GM23338 (cell line): Measurements from ENCODE around the gene AAGAB. TPM values are rescaled to one million over a fixed set of nuclear protein-coding genes. Genes with fewer than 3 reads are reported as not detected.

ENCODE experiments used
- ATAC-seq: fragments of 200-7000 bp; cut with Tn5 transposase; 3 replicates; pipeline ENCODE4 v1.9.1; 2020
- DNase-seq: peaks from one replicate; pipeline ENCODE4 v3.0.0-alpha.2; 2015; ENCODE audit warnings: low spot score
- H2AFZ ChIP-seq: fragments of 200-600 bp; sonication (generic); 2 replicates; pipeline ENCODE4 v1.8.0; 2016; ENCODE audit warnings: antibody characterized with exemption, mild to moderate bottlenecking, moderate library complexity
- H3F3A ChIP-seq: fragments of 200-600 bp; sonication (generic); replicated peaks from 2 replicates; pipeline ENCODE4 v1.8.0; 2017; ENCODE audit warnings: antibody characterized with exemption, mixed run types, low read depth
- H3K27ac ChIP-seq: fragments of 200-600 bp; sonication (generic); 2 replicates; pipeline ENCODE4 v1.6.1; 2016; ENCODE audit warnings: low read depth
- H3K27me3 ChIP-seq: fragments of 200-600 bp; sonication (generic); 2 replicates; pipeline ENCODE4 v1.8.0; 2016; ENCODE audit warnings: mild to moderate bottlenecking, mixed run types, moderate library complexity; ENCODE audit not compliant: insufficient read depth
- H3K36me3 ChIP-seq: fragments of 200-600 bp; sonication (generic); 2 replicates; pipeline ENCODE4 v1.8.0; 2016; ENCODE audit warnings: mild to moderate bottlenecking; ENCODE audit not compliant: insufficient read depth
- H3K4me1 ChIP-seq: fragments of 200-600 bp; sonication (generic); 2 replicates; pipeline ENCODE4 v1.8.0; 2016; ENCODE audit warnings: mild to moderate bottlenecking, moderate library complexity; ENCODE audit not compliant: insufficient read depth
- H3K4me2 ChIP-seq: fragments of 200-600 bp; sonication (generic); 2 replicates; pipeline ENCODE4 v1.7.1; 2017; ENCODE audit warnings: mixed run types
- H3K4me3 ChIP-seq: fragments of 200-600 bp; sonication (generic); 2 replicates; pipeline ENCODE4 v1.6.1; 2016; ENCODE audit warnings: mixed run types
- H3K79me2 ChIP-seq: fragments of 200-600 bp; sonication (generic); replicated peaks from 2 replicates; pipeline ENCODE4 v1.8.0; 2017; ENCODE audit warnings: mild to moderate bottlenecking; ENCODE audit not compliant: insufficient read depth
- H3K9me2 ChIP-seq: fragments of 200-600 bp; sonication (generic); 2 replicates; pipeline ENCODE4 v1.8.0; 2017; ENCODE audit not compliant: insufficient read depth
- H4K20me1 ChIP-seq: fragments of 200-600 bp; sonication (generic); replicated peaks from 2 replicates; pipeline ENCODE4 v1.8.0; 2017; ENCODE audit warnings: mild to moderate bottlenecking; ENCODE audit not compliant: insufficient read depth
- H3K27ac Mint-ChIP-seq: 2 replicates; pipeline ENCODE4 v1.8.0; 2020; ENCODE audit warnings: inconsistent platforms, mild to moderate bottlenecking, moderate library complexity, mixed read lengths
- H3K27me3 Mint-ChIP-seq: 3 replicates; pipeline ENCODE4 v1.8.0; 2022; ENCODE audit warnings: low read depth, mild to moderate bottlenecking, moderate library complexity, mixed read lengths, inconsistent platforms; ENCODE audit not compliant: insufficient read depth, poor library complexity
- H3K36me3 Mint-ChIP-seq: 3 replicates; pipeline ENCODE4 v1.8.0; 2021; ENCODE audit warnings: low read depth, mild to moderate bottlenecking, inconsistent platforms, moderate library complexity, mixed read lengths
- H3K4me1 Mint-ChIP-seq: 3 replicates; pipeline ENCODE4 v1.8.0; 2020; ENCODE audit warnings: mild to moderate bottlenecking, inconsistent platforms, mixed read lengths
- H3K4me3 Mint-ChIP-seq: 3 replicates; pipeline ENCODE4 v1.8.0; 2021; ENCODE audit warnings: moderate library complexity, mild to moderate bottlenecking, inconsistent platforms, mixed read lengths
- H3K9me3 Mint-ChIP-seq: 3 replicates; pipeline ENCODE4 v1.8.0; 2020; ENCODE audit warnings: moderate library complexity, mild to moderate bottlenecking, inconsistent platforms, mixed read lengths
- CREB1 ChIP-seq: fragments of 250-450 bp; sonication (Bioruptor Pico); IDR thresholded peaks from 2 replicates; pipeline ENCODE4 v1.5.0; 2020; ENCODE audit warnings: low read depth, mild to moderate bottlenecking, moderate library complexity
- CTCF ChIP-seq, 2 experiments: fragments of 200-600 bp in 1 of 2; sonication (generic) in 1 of 2; conservative IDR thresholded peaks; 2 replicates each; pipeline versions ENCODE4 v1.5.1 to v1.6.1; 2016 to 2017; ENCODE audit warnings: antibody characterized with exemption in 2 of 2, low read depth in 2 of 2, mild to moderate bottlenecking in 2 of 2, moderate library complexity in 1 of 2
- EZH2 ChIP-seq: fragments of 200-600 bp; sonication (generic); IDR thresholded peaks from one replicate; pipeline ENCODE4 v1.8.0; 2017; ENCODE audit warnings: antibody characterized with exemption, mild to moderate bottlenecking, low read depth; ENCODE audit not compliant: unreplicated experiment
- EZH2phosphoT487 ChIP-seq: fragments of 200-600 bp; sonication (generic); IDR thresholded peaks from one replicate; pipeline ENCODE4 v1.8.1; 2018; ENCODE audit warnings: antibody characterized with exemption; ENCODE audit not compliant: unreplicated experiment
- JUNB ChIP-seq: IDR thresholded peaks from one replicate; pipeline ENCODE4 v1.6.1; 2016; ENCODE audit warnings: antibody characterized with exemption; ENCODE audit not compliant: unreplicated experiment
- NANOG ChIP-seq: IDR thresholded peaks from 2 replicates; pipeline ENCODE4 v1.6.1; 2016; ENCODE audit warnings: antibody characterized with exemption, borderline replicate concordance
- POLR2AphosphoS5 ChIP-seq: IDR thresholded peaks from 2 replicates; pipeline ENCODE4 v1.6.1; 2016; ENCODE audit warnings: antibody characterized with exemption, low read depth
- REST ChIP-seq: IDR thresholded peaks from one replicate; pipeline ENCODE4 v1.6.1; 2018; ENCODE audit warnings: antibody characterized with exemption; ENCODE audit not compliant: unreplicated experiment
- STAT1 ChIP-seq: IDR thresholded peaks from one replicate; pipeline ENCODE4 v1.6.1; 2016; ENCODE audit warnings: antibody characterized with exemption; ENCODE audit not compliant: unreplicated experiment
- ZNF114 ChIP-seq: fragments of 250-450 bp; sonication (Bioruptor Pico); IDR thresholded peaks from 2 replicates; pipeline ENCODE4 v1.5.0; 2020; ENCODE audit warnings: mild to moderate bottlenecking, moderate library complexity
- ZNF331 ChIP-seq: fragments of 250-450 bp; sonication (Bioruptor Pico); IDR thresholded peaks from 2 replicates; pipeline ENCODE4 v1.5.0; 2020; ENCODE audit warnings: low read depth, mild to moderate bottlenecking, moderate library complexity
- ZNF462 ChIP-seq: fragments of 250-450 bp; sonication (Bioruptor Pico); IDR thresholded peaks from 2 replicates; pipeline ENCODE4 v1.5.0; 2020; ENCODE audit warnings: mild to moderate bottlenecking, moderate library complexity
- polyA plus RNA-seq: library from polyadenylated mRNA; unstranded; fragments of >200 nt; fragmentation: Nextera tagmentation; extraction: Ambion mirVana; gene quantifications from 2 replicates; pipeline ENCODE4 v1.2.1, GENCODE V29; 2016
- total RNA-seq: library from RNA; depleted of rRNA; stranded (reverse); fragments of >200 nt; shearing (Covaris generic); gene quantifications from 2 replicates; pipeline ENCODE4 v1.2.3, GENCODE V29; 2014
- TF ChIP-seq, protein P1 (sequence below): IDR thresholded peaks from 2 replicates; pipeline ENCODE4 v1.6.1; 2016; ENCODE audit warnings: antibody characterized with exemption

AAGAB gene
- total and polyA plus RNA-seq, 2 experiments from 2014 or later = 20.8 to 42.8 TPM

DNA sequence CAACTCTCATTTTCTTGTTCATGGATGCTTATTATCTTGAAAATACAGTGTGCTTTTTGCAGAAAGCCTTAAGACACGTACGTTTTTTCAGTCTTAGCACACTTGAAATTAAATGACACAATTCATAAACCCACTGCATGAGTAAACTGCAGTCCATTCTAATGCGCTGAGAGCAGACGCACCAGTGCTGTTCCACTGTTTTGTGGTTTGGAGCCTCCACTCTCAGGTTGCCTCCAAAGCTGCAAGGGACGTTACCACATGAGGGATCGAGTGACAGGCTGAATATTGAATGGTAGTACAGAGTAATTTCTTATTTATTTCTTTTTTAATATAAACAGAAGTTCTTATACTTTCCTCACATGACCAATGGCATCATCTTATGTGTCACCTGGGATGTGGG, 12.4 kb upstream of the AAGAB start:
- H3K4me3 ChIP-seq = no peak overlapping the region
- no peaks in the 10 kb centered on the region for H3K36me3 Mint-ChIP-seq

More for the DNA sequence above, 12.4 kb upstream of the AAGAB start:
- DNase-seq (peak; percentile 25), ATAC-seq (peak; percentile 56)
- Histone ChIP-seq H3K27me3 (no peaks in the 10 kb centered on the region), H3K4me1 (peaks cover 24% of the 10 kb centered on the region), H3K79me2 (no peaks in the 10 kb centered on the region), H2AFZ (no peak overlapping the region), H3K36me3 (no peaks in the 10 kb centered on the region), H3K9me2 (no peaks in the 10 kb centered on the region), H3F3A (no peaks in the 10 kb centered on the region), H3K4me2 (no peak overlapping the region), H3K27ac (no peak overlapping the region), H4K20me1 (no peaks in the 10 kb centered on the region)
- Mint-ChIP-seq H3K27me3 (no peaks in the 10 kb centered on the region), H3K4me3 (no peak overlapping the region), H3K9me3 (no peaks in the 10 kb centered on the region), H3K4me1 (peaks cover 16% of the 10 kb centered on the region), H3K27ac (no peak overlapping the region)
- TF ChIP-seq ZNF462 (CRISPR knock-in tag) = no peak
- no peak for TF ChIP-seq EZH2phosphoT487
- no peak for TF ChIP-seq ZNF331 (CRISPR knock-in tag)
- no peak for TF ChIP-seq REST
- TF ChIP-seq STAT1 = no peak
- no peak for TF ChIP-seq CTCF (conservative IDR thresholded peaks at IDR 0.05; ENCODE audit: low read depth in 2 of 2)
- no peak for TF ChIP-seq EZH2
- TF ChIP-seq POLR2AphosphoS5 = no peak
- no peak for TF ChIP-seq JUNB
- no peak for TF ChIP-seq CREB1
- TF ChIP-seq ZNF114 (CRISPR knock-in tag) = no peak
- no peak for TF ChIP-seq NANOG
- TF ChIP-seq, protein P1, sequence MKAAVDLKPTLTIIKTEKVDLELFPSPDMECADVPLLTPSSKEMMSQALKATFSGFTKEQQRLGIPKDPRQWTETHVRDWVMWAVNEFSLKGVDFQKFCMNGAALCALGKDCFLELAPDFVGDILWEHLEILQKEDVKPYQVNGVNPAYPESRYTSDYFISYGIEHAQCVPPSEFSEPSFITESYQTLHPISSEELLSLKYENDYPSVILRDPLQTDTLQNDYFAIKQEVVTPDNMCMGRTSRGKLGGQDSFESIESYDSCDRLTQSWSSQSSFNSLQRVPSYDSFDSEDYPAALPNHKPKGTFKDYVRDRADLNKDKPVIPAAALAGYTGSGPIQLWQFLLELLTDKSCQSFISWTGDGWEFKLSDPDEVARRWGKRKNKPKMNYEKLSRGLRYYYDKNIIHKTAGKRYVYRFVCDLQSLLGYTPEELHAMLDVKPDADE = no peak
